ENCODE data around the gene CITED1.
"Not testable (repeated sequence)": the region's sequence is repeated elsewhere in the genome, so short reads cannot be mapped to it uniquely, and the experiment has no call there.

Gene CITED1, protein sequence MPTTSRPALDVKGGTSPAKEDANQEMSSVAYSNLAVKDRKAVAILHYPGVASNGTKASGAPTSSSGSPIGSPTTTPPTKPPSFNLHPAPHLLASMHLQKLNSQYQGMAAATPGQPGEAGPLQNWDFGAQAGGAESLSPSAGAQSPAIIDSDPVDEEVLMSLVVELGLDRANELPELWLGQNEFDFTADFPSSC

DNA sequence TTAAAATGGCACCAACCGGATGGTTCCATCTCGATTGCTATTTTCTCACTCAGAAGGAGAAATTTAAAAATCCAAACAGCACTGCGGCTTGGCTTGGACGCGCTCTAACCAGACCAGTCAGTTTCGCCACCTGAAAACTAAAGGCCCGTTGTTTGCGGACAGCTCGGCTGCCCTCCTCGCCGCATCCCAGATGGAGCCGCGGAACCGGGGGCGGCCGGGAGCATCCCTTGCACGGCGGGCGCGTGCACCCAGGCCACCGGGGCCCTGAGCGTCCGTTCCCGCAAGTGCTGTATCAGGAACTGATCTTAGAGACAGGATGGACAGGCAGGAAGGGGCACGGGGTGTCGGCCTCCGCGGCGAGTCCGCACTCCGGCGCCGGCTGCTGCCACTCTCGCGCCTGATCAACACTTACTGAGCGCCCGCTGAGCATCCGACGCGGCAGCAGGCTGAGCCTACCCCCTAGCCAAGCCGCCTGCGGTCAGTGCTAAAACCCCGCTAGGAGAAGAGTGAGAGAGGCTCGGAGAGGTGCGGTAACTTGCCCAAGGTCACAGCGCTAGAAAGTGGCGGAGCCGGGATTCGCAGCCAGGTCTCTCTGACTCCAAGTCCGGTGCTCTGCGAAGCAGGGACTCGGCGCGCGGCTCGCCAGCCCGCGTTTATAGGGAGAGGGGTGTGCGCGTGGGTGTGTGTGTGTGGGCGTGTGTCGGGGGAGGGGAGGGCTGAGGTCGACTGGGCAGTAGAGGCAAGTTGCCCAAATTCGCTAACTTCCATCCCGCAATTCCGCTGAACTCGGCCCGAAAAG is at the start of gene CITED1:
CITED1 (minus strand) TSS at position 629 of the 799 bp plus-strand sequence. CDS start 3,045 bp downstream, outside the sequence.
- peak; percentile 12 for DNase-seq

DNA sequence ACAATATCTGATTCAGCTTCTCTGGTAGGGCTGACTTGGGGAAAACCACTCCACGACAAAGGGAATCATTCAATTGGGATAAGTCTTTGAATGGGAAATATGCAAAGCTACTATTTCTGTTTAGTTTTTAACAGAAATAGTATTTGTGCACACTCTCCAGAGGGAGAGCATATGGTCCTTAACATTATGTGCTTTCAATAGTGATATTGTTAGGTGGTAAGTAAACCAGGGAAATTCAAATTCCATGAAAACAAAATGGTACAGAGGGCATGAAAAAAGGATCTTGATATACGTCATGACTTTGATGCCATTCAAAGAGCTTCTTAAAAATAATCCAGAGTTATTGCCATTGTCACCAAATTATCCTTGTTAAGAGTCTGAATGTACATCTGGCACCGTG is 47.1 kb upstream of the CITED1 start:
- no peak for DNase-seq

DNA sequence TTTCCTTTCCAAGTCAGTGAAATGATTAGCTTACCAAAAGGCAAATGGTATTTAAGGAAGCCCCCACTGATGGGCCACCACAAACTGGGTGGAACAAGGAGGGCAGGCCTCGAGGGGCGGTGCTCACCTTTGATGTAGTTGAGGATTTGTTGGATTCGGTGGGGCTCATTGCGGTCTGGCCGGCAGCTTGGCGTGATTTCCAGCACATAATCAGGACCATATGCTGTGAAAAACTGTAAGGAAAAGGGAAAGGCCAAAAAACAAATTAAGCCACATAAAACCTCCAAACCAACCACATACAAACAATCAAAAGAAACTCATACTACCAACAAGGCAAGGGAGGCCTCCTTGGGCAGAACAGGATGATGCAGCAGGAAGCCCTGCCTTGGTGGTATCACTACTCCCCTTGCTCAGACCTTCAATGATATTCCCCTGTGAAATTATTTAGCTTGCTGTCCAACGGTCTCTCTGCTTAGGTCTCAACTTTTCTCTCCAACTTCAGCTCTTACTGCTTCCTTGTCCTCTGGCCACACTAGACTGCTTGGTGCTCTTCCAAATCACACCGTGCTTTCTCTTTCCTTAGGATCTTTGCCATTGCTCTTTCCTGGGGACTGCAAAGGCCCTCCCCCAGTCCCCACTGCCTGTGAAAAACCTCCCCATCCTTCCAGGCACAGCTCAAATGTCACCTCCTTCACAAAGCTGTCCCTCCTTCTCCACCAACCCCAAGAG is 46.1 kb upstream of the CITED1 start:
- DNase-seq: no peak

DNA sequence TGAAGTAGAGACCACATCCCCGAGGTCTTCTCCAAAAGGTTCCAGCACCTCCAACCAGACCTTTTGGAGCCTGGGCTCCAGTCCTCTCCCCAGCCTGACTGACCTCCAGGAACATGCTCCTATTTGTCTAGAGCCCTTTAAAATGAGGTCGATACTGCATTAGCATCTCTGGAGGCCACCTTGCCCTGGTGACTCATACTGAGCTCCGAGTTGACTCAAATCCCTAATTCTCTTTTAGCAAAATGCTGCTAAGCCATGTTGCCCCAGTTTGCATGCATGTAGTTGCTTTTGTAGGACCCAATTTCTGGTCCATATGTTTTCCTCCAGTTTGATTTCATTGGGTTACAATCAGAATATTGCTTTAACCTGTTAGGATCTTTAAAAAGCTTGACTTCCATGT is 43.5 kb upstream of the CITED1 start:
- peak; percentile 86 for DNase-seq

DNA sequence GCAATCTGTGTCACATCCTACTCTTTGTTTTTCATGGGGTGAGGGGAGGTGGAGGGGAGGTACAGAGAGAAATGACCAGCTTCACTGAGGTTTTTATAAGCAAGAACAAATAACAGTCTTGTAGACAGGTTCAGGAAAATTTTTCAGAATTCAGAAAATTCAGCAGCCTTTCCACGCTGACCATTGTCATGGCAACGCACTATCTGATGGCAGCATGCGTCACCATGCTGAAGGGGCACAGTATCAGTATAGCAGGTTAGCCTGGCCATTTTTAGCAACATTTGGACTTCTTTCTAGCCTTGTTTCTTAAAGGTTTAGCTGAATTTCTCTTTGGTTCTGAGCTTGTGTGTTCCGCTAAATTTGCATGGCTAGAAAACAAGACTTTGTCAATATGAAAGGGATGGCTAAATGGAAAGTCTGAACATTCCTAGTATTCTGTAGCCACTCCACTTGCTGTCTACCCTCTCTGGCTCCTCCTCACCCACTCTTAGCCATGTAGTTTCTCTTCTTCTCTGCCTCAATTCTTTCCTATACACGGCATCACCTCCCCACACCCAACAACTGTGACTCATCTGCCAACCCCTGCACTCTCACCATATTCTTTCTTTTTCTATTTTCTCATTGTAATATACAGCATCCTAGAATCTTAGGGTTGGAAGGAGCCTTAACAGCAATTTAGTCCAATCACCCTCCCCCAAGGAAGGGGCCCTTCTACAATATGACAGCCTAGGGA is 42.7 kb upstream of the CITED1 start:
- DNase-seq: peak; percentile 71

DNA sequence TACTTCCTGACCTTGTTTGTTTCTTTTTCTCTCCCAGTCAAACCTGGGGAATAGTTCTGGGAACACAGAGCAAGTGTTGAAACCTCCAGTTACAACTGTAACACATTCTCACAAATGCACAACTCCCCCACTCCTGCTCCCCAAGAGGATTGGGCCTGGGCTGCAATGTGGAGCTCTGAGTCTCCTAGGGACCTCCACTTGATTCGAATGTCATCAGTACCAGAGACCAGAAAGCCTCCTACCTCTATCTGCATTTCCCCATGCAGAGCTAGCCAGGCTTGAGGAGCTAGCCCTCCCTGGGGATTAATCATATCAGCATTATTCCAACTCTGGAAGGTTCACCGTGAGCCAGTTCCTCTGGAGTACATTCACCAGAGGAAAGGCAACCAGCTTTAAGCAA is 41.7 kb upstream of the CITED1 start:
- no peak for DNase-seq

DNA sequence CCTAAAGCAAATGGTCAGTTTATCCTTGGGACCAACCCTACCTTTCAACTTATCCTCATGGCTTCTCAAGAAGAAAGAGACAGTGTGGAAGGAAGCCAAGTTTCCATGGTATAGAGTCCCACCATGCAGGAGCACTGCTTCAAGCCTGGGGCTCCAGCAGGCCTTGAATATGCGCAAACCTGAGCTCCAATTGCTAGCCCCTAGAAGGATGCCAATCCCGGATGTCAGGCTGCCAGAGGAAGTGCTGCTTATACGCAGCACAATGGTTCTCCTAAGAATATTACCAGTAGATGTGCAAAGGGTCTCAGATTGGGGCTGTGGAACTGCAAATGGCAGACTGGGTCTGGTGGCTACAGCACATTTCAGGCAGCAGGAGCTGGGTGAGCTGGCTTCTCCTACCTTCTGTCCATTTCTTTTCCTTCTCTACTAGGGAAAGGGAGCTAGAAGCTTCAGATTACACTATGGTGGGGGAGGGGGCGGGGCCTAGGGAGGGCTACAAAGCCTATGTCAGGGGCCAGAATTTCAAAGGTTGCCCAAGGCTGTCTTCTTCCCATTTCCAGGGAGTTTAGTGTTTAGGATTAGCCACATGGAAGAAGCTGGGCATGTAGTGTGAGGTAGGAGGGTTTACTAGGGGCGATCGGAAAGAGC is 40.7 kb upstream of the CITED1 start:
- DNase-seq: no peak

DNA sequence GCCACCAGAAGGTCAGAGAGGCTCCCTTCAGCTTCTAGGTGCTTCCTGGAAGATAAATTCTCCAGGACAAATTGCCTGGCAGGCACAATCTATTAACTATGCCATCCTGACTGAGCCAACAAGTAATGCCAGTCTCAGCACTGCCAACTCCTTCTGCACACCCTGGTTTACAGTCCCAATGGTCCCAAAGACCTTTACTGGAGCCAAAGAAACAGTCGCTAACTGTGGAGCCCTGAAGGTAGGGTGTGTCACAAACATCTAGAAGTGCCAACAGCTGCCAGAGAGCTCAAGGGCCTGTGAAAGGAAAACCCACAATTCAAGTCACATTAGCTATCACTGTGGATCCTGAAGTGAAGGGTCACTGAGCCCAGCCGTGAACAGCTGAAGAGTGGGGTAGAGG is 34.9 kb upstream of the CITED1 start:
- no peak for DNase-seq

DNA sequence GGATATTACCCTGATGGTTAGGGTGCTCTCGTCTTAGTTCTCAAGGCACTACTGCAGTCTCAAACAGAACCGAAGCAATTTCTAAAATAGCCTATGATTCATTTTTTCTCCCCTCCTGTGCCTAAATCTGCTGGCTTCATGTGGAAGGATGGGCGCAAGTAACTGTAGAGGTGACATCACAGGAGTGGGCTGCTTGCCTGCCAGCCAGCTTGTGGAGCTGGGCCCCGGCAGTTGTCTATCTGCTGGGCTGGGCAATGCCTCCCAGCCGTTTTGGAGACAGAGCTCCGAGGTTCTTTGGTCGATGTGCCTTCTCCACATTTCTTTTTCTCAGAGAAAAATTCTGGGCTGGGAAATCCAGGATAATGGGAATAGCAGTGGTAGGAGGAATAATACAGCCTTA is 34.3 kb upstream of the CITED1 start:
- no peak for DNase-seq

DNA sequence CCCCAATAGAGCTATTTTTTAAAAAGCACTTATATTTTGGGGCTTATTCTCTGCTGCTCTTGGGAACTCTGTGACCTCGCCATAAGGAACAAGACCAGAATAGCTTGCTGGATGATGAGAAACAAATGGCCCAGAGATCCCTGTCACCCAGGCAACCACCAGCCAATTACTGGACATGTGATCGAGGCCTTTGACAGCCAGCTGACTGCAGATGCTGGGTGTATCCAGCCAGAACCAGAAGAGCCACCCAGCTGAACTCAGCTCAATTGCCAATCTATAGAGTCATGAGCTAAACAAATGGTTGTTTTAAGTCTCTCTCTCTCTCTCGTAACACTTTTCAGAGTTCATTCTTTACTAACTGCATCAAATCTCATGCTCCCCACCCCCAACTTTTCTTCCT is 24.4 kb upstream of the CITED1 start:
- DNase-seq: no peak

DNA sequence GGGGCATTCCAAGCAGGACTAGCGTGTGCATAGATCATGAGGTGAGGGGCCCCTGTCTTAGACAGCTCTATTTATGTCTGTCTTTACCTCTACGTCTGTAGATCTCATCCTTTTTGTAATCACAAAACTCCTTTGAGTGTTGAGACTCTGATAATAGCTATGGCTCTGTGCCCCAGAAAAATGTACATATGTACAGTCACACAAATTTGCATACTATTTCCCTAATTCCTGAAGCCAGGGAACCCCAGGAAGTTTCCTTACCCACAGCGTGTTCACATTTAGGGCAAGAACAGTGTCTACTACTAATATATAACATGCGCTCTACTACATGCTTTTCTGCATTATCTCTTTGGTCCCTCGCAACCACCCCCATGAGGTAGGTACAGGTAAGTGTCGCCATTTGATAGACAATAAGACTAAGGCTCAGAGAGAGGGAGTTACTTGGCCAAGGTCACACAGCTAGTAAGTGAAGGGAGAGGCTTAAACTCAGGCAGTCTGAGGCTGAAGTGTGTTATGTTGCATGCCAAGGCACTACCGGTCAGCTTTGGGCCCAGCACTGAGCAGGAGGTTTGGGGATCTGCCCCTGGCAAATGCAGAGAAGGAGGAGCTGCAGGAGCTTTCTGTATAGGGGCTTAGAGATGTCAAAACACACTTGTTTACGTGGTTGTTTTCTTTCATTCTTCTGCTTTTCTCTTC is 21.0 kb upstream of the CITED1 start:
- DNase-seq: no peak

DNA sequence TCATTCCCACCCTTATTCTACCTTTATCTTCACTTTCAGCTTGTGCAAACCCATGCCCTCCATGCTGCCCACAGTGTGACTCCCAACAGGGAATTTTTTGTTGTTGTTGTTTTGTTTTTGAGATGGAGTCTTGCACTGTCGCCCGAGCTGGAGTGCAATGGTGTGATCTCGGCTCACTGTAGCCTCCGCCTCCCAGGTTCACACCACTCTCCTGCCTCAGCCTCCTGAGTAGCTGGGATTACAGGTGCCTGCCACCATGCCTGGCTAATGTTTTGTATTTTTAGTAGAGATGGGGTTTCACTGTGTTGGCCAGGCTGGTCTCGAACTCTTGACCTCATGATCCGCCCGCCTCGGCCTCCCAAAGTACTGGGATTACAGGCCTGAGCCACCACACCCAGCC is 13.9 kb upstream of the CITED1 start:
- not testable (repeated sequence) for DNase-seq

DNA sequence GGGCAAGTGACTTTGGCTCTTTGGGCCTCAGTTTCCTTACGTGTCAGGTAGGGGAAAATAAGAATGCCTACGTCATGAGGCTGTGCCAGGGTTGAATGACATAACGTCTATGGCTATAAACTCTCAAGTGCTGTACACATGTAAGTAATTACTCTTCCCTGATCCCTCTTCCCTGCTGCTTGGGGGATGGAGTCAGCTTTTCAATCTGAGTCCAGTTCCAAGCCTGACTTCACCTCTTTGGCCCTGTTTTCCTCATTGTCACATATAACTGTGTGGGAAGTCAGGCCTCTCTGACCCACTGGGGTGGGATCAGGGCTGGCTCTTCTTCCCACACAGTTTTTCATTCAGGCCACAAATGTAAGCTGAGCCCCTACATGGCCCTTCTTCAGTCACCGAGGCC is 11.4 kb upstream of the CITED1 start:
- no peak for DNase-seq

DNA sequence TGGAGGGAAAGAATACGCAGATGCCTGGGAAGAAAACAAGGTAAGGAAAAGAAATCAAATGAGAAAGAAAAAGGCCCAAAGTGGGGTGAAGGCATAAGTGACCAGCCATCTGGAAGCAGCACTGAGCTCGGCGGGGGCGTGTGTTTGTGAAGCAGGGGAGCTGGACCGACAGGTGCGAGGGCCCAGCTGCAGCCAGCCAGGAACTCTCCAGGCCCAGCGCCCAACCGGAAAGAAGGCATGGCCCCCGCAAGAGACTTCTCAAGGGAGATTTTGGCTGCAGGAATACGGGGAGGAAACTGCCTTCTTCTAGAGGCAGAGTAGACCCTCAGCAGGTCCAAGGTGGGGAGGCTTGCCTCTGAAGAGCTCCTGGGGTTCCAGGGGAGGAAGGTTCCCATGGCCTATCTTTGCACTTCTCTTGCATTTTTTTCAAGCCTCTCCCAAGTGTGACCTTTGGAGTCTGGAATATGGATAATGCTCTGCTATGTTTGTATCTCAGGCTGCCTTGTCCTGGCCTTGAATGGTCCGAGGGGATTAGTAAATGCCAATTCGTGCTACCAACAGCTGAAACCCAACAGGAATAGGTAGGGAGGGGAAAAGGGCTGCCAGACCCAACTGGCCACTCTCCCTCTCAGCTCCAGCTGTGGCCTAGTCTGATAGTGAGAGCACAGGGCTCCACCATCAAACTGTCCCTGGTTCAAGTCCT is 10.8 kb upstream of the CITED1 start:
- DNase-seq: no peak

DNA sequence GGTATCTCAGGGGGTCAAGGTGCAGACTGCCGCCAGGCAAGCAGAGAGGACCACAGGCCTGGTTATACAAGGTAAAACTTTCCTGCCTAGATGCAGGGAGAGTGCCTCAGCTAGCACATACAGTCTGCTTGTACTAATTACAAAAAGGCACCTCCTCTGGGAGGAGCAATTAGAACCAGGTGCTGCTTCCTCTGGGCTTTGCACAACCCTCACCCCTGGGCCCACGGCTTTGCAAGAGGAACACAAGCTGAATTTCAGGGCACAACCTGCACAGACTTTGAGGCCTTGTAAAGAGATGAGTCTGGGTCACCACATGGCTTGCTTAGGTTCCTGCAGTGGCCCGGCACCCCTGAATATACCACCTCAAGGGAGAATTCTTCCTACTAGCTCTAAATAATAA is 9.2 kb upstream of the CITED1 start:
- no peak for DNase-seq

DNA sequence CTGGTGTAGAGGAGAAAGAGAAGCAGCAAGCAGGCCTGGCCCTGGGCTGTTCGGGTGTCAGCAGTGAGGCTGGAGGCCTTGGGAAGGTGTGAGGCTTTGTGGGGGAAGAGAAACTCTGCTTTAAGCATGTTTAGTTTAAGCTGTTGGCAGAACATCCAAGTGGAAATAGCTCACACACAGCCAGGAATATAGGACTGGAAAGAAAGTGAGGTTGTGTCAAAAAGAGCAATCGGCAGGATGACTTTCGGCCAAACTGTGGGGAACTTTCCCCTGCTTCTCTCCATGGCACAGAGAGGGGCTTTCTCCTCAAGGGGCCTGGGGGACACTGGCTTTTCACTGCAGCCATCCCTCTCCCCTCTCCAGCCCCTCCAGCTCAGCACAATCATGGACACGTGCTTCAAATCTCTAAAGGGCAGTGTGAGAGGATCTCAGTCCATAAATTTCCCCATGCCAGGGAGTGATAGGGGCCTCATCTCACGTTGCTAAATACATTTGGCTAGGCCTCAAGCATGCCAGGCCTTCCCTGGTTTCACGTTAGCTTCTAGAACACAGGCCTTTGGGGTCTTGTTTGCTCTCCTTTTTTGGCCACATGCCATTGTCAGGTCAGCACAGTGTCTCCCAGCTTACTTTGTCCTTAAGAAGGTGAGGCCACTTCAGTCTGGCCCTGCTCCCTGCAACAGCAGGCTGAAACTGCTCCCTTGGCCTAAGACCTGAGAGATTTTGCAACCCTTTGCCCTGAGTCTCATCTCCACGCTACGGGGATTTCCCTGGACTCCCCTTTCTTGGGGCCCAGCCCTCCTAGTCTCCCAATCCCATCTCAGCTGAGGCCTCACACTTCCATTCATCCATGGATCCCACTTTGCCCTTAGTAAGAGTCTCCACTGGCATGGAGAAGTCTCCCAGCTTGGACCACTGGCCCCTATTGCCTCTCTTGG is 8.3 kb upstream of the CITED1 start:
- DNase-seq: no peak

DNA sequence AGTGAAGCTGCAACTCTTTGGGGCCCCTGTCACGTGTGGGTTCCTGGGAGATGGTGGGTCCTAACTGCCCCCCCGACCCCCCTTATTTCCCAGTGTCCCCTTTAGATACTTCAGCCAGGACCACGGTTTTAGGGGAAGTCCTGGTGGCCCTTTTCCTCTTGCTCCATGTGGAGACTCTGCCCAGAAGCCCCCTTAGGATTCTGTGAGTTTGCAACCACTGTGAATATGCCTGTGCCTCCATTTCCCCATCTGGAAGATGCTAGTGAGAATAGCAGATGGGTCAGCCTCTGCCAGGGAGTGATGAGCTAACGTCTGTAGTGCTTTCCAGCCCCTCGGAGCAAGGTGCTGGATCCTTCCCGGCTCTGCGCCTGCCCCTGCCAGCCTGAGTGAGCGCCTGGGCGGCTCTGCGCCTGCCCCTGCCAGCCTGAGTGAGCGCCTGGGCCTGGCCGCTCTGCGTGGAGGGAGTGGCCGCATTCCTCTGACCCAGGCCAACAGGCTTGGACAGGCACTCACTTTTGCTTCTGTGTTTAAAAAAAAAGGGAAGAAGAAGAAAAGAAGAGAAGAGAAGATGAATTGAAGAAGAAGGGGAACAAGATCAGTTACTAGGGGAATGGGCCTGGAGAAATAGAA is 6.7 kb upstream of the CITED1 start:
- no peak for DNase-seq

DNA sequence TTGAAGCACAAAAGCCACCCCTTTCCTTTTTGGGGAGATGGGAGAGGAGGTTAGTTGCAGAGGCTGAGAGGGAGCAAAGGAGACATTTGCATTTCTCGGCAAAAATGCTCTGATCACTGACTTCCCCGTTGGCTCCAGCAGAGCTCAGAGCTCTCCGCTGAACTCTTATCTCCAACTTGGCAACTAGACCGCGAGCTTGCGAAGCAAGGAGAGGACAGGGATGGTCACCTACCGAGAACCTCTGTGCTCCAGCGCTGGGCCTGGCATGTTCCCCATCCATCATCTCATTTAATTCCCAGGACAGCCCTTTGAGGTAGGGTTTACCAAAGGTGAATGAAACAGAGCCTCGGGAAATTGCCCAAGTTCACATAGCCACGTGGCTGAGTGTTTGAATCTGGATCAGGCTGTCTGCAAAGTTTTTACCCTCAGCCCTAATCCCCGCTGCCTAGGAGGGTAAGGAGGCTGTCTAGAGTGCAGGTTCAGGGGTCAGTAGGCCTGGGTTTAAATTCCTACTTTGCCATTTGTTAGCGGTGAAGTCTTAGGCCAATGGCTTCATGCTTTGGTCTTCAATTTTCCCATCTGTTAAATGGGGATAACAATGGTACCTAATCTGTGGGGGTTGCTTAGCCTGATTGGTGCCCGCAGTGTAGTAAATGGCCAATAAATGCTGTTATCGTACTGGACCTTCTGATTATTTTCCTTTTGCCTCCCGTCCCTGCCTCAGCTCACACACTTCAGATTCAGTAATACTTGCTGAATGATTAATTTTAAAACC is 3.8 kb upstream of the CITED1 start:
- no peak for DNase-seq
